ENCODE measurements around the gene NSFL1C. TPM values are rescaled to one million over a fixed set of nuclear protein-coding genes. Genes with fewer than 3 reads are reported as not detected.

NSFL1C gene
- total RNA-seq, 2 experiments from 2014 or later = 40.2 to 80.0 TPM

GRCh38 chr20:1491860-1492642 lies 25.4 kb upstream of the NSFL1C start:
- Histone ChIP-seq H3K9me2 (ENCODE audit: insufficient read depth, low read length) (no peaks in the 10 kb centered on the region), H3K4me1 (ENCODE audit: insufficient read depth, low read length, poor library complexity, severe bottlenecking) (no peaks in the 10 kb centered on the region), H3K36me3 (ENCODE audit: insufficient read depth, low read length) (no peaks in the 10 kb centered on the region), H3K79me2 (ENCODE audit: insufficient read depth, low read depth, low read length) (no peaks in the 10 kb centered on the region), H3K27ac (ENCODE audit: low read depth, low read length, poor library complexity, severe bottlenecking) (no peak overlapping the region), H3K9me3 (ENCODE audit: low read length) (no peaks in the 10 kb centered on the region), H3K4me3 (ENCODE audit: low read depth, low read length, poor library complexity, severe bottlenecking) (no peak overlapping the region), H4K20me1 (ENCODE audit: insufficient read depth, low read length) (no peaks in the 10 kb centered on the region), H3K4me2 (ENCODE audit: low read length) (no peak overlapping the region), H2AFZ (ENCODE audit: low read length) (no peak overlapping the region)
- BruUV-seq (replicated peaks) = no TSS peak
- no peak for TF ChIP-seq CTCF (conservative IDR thresholded peaks at IDR 0.05; ENCODE audit: low read length)
- TF ChIP-seq EZH2phosphoT487 (IDR thresholded peaks at IDR 0.05; ENCODE audit: borderline replicate concordance, low read depth, low read length) = no peak
- DNase-seq (ENCODE audit: low spot score) = no peak
- ChIA-PET POLR2A (no interaction called here), CTCF (ENCODE audit: unreplicated experiment) (no interaction called here)
- intact Hi-C loops (cut with micrococcal nuclease; ENCODE audit: unreplicated experiment) = no loop called here

GRCh38 chr20:1491281-1491840 lies 24.7 kb upstream of the NSFL1C start, which contains the start of gene SIRPB2:
SIRPB2 (minus strand) TSS chr20:1491420; CDS start chr20:1491359, 61 bp downstream.
- ChIA-PET CTCF (ENCODE audit: unreplicated experiment) (no interaction called here), POLR2A (no interaction called here)
- H3K79me2 ChIP-seq (ENCODE audit: insufficient read depth, low read depth, low read length) = no peaks in the 10 kb centered on the region

More at GRCh38 chr20:1491281-1491840, 24.7 kb upstream of the NSFL1C start, which contains the start of gene SIRPB2:
- H2AFZ ChIP-seq (ENCODE audit: low read length) = no peak within 1 kb of the TSS
- TF ChIP-seq EZH2phosphoT487 (IDR thresholded peaks at IDR 0.05; ENCODE audit: borderline replicate concordance, low read depth, low read length) (no peak), CTCF (conservative IDR thresholded peaks at IDR 0.05; ENCODE audit: low read length) (no peak)
- no peaks in the 10 kb centered on the region for H3K9me2 ChIP-seq (ENCODE audit: insufficient read depth, low read length)
- no peaks in the 10 kb centered on the region for H3K36me3 ChIP-seq (ENCODE audit: insufficient read depth, low read length)
- H4K20me1 ChIP-seq (ENCODE audit: insufficient read depth, low read length) = no peaks in the 10 kb centered on the region
- no peak within 1 kb of the TSS for H3K27ac ChIP-seq (ENCODE audit: low read depth, low read length, poor library complexity, severe bottlenecking)
- no peaks in the 10 kb centered on the region for H3K4me1 ChIP-seq (ENCODE audit: insufficient read depth, low read length, poor library complexity, severe bottlenecking)
- BruUV-seq (replicated peaks) = no TSS peak
- intact Hi-C loops (cut with micrococcal nuclease; ENCODE audit: unreplicated experiment) = no loop called here
- no peak within 1 kb of the TSS for H3K4me2 ChIP-seq (ENCODE audit: low read length)
- H3K4me3 ChIP-seq (ENCODE audit: low read depth, low read length, poor library complexity, severe bottlenecking) = no peak within 1 kb of the TSS
- no peak for DNase-seq (ENCODE audit: low spot score)
- H3K9me3 ChIP-seq (ENCODE audit: low read length) = no peaks in the 10 kb centered on the region

Data from OCI-LY7 (cell line).